ENCODE results near the gene HEXD.

HEXD gene

DNA sequence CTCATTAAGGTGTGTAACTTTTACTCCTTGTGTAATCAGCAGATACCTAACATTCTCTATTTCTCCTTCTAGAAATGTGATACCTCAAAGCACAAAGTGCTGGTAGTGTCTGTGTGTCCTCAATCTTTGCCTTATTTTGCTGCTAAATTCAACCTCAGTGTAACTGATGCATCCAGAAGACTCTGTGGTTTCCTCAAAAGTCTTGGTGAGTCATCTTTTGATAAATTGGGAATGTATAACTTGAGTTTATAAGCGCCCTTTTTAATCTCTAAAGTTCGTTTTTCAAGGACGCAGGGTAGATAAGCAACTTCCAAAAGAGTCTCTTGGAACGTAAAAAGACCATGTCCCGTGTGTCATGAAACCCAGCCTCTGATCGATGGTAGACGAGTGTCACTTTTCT, 50.5 kb downstream of the HEXD start:
- no peak for TF ChIP-seq GLIS3 (CRISPR knock-in tag; IDR thresholded peaks at IDR 0.05)
- TF ChIP-seq TSHZ2 (CRISPR knock-in tag; IDR thresholded peaks at IDR 0.05): no peak
- no peak for TF ChIP-seq TCF4 (CRISPR knock-in tag; IDR thresholded peaks at IDR 0.05; ENCODE audit: borderline replicate concordance)
- TF ChIP-seq BACH2 (CRISPR knock-in tag; IDR thresholded peaks at IDR 0.05; ENCODE audit: borderline replicate concordance): no peak
- no peak for TF ChIP-seq ZFP3 (CRISPR knock-in tag; IDR thresholded peaks at IDR 0.05)
- TF ChIP-seq, protein P1, sequence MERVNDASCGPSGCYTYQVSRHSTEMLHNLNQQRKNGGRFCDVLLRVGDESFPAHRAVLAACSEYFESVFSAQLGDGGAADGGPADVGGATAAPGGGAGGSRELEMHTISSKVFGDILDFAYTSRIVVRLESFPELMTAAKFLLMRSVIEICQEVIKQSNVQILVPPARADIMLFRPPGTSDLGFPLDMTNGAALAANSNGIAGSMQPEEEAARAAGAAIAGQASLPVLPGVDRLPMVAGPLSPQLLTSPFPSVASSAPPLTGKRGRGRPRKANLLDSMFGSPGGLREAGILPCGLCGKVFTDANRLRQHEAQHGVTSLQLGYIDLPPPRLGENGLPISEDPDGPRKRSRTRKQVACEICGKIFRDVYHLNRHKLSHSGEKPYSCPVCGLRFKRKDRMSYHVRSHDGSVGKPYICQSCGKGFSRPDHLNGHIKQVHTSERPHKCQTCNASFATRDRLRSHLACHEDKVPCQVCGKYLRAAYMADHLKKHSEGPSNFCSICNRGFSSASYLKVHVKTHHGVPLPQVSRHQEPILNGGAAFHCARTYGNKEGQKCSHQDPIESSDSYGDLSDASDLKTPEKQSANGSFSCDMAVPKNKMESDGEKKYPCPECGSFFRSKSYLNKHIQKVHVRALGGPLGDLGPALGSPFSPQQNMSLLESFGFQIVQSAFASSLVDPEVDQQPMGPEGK (CRISPR knock-in tag; IDR thresholded peaks at IDR 0.05; ENCODE audit: borderline replicate concordance): no peak
- TF ChIP-seq ZNF70 (CRISPR knock-in tag; IDR thresholded peaks at IDR 0.05): no peak
- no peak for TF ChIP-seq ESRRG (CRISPR knock-in tag; IDR thresholded peaks at IDR 0.05)
- no peak for TF ChIP-seq ZNF565 (CRISPR knock-in tag; conservative IDR thresholded peaks at IDR 0.05; ENCODE audit: low read depth)
- TF ChIP-seq ZNF8 (CRISPR knock-in tag; IDR thresholded peaks at IDR 0.05): no peak
- no peak for TF ChIP-seq ZFP30 (CRISPR knock-in tag; IDR thresholded peaks at IDR 0.05)
- TF ChIP-seq, protein P2, sequence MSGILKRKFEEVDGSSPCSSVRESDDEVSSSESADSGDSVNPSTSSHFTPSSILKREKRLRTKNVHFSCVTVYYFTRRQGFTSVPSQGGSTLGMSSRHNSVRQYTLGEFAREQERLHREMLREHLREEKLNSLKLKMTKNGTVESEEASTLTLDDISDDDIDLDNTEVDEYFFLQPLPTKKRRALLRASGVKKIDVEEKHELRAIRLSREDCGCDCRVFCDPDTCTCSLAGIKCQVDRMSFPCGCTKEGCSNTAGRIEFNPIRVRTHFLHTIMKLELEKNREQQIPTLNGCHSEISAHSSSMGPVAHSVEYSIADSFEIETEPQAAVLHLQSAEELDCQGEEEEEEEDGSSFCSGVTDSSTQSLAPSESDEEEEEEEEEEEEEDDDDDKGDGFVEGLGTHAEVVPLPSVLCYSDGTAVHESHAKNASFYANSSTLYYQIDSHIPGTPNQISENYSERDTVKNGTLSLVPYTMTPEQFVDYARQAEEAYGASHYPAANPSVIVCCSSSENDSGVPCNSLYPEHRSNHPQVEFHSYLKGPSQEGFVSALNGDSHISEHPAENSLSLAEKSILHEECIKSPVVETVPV (CRISPR knock-in tag; IDR thresholded peaks at IDR 0.05): no peak
- no peak for TF ChIP-seq PPARA (CRISPR knock-in tag; IDR thresholded peaks at IDR 0.05; ENCODE audit: borderline replicate concordance)
- TF ChIP-seq RARB (CRISPR knock-in tag; IDR thresholded peaks at IDR 0.05): no peak
- TF ChIP-seq ISL1 (CRISPR knock-in tag; IDR thresholded peaks at IDR 0.05): no peak
- no peak for TF ChIP-seq SNAI2 (CRISPR knock-in tag; IDR thresholded peaks at IDR 0.05)
- no peak for TF ChIP-seq ZC3H10 (CRISPR knock-in tag; IDR thresholded peaks at IDR 0.05)
- TF ChIP-seq ARNTL (CRISPR knock-in tag; IDR thresholded peaks at IDR 0.05; ENCODE audit: borderline replicate concordance, low read depth): no peak
- no peak for TF ChIP-seq OSR1 (CRISPR knock-in tag; IDR thresholded peaks at IDR 0.05)
- no peak for ATAC-seq

GRCh38 chr17:82470065-82470464, 51.9 kb downstream of the HEXD start:
- TF ChIP-seq, protein P2 (CRISPR knock-in tag; IDR thresholded peaks at IDR 0.05): no peak
- TF ChIP-seq ZFP30 (CRISPR knock-in tag; IDR thresholded peaks at IDR 0.05): no peak
- no peak for ATAC-seq

DNA sequence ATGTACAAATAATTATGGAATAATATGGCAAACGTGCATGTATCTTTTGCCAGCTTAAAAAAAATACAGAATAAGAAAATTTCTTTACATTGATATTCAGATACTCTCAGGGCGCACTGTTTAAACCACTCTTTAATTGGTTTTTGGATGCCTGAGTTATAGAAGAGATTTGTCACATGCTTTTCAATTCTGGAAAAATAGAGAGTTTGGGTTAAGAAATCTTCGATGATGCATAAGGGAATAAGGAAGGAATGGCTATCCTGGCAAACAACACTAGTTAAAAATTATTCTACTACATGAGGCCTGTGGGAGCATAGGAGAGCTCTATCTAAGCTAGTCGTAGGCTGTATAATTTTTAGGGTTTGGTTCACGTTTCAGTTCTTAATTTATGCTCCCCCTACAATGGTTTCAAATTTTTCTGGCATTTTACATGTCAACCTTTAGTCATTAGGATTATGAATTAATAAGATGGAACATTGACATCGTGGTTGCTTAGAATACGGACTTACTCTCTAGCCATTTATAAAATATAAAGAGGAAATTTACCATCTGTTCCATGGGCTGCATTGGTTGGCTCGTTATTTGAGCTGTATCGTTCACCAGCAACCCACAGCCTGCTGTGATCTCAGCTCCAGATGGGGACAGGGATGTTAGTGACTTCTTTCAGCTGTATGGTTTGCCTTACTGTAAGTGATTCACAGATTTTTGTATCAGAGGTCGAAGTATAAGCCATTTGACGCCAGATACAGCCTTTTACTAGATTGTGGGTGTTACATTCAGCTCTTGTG, 56.3 kb downstream of the HEXD start:
- ATAC-seq: no peak
- TF ChIP-seq TSHZ2 (CRISPR knock-in tag; IDR thresholded peaks at IDR 0.05) (no peak), PPARA (CRISPR knock-in tag; IDR thresholded peaks at IDR 0.05; ENCODE audit: borderline replicate concordance) (no peak), ZC3H10 (CRISPR knock-in tag; IDR thresholded peaks at IDR 0.05) (no peak), ARNTL (CRISPR knock-in tag; IDR thresholded peaks at IDR 0.05; ENCODE audit: borderline replicate concordance, low read depth) (no peak), ISL1 (CRISPR knock-in tag; IDR thresholded peaks at IDR 0.05) (no peak), CSDC2 (CRISPR knock-in tag; IDR thresholded peaks at IDR 0.05) (no peak), ZFP30 (CRISPR knock-in tag; IDR thresholded peaks at IDR 0.05) (no peak), ZNF70 (CRISPR knock-in tag; IDR thresholded peaks at IDR 0.05) (no peak), CREB5 (CRISPR knock-in tag; IDR thresholded peaks at IDR 0.05; ENCODE audit: low read depth) (no peak)
- TF ChIP-seq, protein P2 (CRISPR knock-in tag; IDR thresholded peaks at IDR 0.05): no peak
